ENCODE measurements around the gene CALN1. TPM values are rescaled to one million over a fixed set of nuclear protein-coding genes. Genes with fewer than 3 reads are reported as not detected.
A peak's percentile ranks its signal among the peaks of the same experiment; 100 is the strongest.

Gene CALN1
- total RNA-seq, 4 donors from 2014 or later: under 0.01 to 0.06 TPM; not detected in 2

DNA sequence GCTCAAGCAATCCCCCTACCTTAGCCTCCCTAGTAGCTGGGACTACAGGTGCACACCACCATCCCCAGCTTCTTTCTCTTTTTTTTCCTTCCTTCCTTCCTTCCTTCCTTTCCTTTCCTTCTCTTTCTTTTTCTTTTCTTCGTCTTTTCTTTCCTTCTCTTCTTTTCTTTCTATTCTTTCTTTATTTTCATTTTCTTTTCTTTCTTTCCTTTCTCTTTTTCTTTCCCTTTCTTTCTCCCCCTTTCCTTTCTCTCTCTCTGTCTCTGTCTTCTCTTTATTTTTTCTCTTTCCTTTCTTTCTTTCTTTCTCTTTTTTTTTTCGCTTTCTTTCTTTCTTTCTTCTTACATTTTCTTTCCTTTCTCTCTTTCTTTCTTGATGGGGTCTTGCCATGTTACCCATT lies 658.9 kb downstream of the CALN1 start:
- no peak for DNase-seq (ENCODE audit: extremely low spot score)
- Histone ChIP-seq H3K27me3 (peaks cover 0 to 47% (median 6%) of the 10 kb centered on the region in 4 donors), H3K4me3 (no peak overlapping the region), H3K27ac (replicated peaks in 1 of 4) (no peak overlapping the region), H3K36me3 (no peaks in the 10 kb centered on the region), H3K4me1 (peaks cover 0 to 9% (median 7%) of the 10 kb centered on the region in 4 donors), H3K9me3 (peaks cover 0 to 10% (median 4%) of the 10 kb centered on the region in 4 donors)
- TF ChIP-seq EP300 (IDR thresholded peaks at IDR 0.05) (no peak), POLR2AphosphoS5 (IDR thresholded peaks at IDR 0.05) (no peak), POLR2A (IDR thresholded peaks at IDR 0.05; ENCODE audit: low read depth) (no peak)
- TF ChIP-seq, protein P1, sequence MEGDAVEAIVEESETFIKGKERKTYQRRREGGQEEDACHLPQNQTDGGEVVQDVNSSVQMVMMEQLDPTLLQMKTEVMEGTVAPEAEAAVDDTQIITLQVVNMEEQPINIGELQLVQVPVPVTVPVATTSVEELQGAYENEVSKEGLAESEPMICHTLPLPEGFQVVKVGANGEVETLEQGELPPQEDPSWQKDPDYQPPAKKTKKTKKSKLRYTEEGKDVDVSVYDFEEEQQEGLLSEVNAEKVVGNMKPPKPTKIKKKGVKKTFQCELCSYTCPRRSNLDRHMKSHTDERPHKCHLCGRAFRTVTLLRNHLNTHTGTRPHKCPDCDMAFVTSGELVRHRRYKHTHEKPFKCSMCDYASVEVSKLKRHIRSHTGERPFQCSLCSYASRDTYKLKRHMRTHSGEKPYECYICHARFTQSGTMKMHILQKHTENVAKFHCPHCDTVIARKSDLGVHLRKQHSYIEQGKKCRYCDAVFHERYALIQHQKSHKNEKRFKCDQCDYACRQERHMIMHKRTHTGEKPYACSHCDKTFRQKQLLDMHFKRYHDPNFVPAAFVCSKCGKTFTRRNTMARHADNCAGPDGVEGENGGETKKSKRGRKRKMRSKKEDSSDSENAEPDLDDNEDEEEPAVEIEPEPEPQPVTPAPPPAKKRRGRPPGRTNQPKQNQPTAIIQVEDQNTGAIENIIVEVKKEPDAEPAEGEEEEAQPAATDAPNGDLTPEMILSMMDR (IDR thresholded peaks at IDR 0.05): no peak
- 85% methylated on average over 2 of the region's 2 CpGs for WGBS
- intact Hi-C loops (cut with DNase I): loop anchor here (10.0 kb wide), 1 partner anchor 1032 kb away; no protein-coding TSS in a partner anchor

DNA sequence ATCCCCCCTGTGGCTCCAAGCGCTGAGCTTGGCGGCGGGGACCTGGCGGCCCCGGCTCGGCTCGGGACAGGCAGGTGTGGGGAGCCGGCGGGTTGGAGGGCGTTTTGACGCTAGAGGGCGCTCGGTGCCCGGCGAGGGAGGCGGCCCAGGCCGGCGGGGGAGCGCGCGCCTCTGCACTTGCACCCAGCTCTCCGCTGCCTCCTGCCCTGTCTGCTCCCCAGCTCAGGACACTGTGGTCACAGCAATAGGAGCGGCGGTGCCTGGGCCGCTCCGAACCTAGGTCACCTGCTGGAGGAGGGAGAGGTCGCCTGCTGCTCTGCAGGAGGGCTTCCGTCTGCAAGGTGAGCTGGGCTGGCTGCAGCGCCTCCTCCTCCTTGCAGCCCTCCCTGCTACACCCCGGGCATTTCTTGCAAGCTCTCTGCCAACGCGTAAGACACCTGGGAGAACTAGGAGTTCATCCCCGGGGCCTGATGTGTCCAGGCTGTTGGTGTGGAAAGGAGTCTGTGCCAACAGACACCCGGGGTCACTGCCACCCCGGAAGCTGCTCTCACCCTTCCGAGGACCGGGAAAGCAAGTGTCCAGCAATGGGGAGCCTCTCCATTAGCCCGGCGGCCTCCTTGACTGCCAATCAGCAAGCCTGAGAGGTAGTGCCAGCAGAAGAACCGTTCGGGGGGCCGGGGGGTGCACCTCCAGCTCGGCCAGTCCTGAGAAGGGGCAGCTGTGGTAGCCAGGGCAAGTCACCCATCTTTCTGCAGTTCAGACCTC lies 659.8 kb downstream of the CALN1 start:
- TF ChIP-seq POLR2A (IDR thresholded peaks at IDR 0.05; ENCODE audit: low read depth): no peak
- TF ChIP-seq, protein P1 (IDR thresholded peaks at IDR 0.05): peak; percentile 28 to 65 (median 56)
- TF ChIP-seq POLR2AphosphoS5 (IDR thresholded peaks at IDR 0.05): no peak
- no peak for TF ChIP-seq EP300 (IDR thresholded peaks at IDR 0.05)
- intact Hi-C loops (cut with DNase I): loop anchor here (10.0 kb wide), 1 partner anchor 1032 kb away; no protein-coding TSS in a partner anchor
- peak; percentile 86 for DNase-seq (ENCODE audit: extremely low spot score)
- Histone ChIP-seq H3K4me3 (peak overlapping the region in 1 of 4 donors; percentile 13), H3K27ac (replicated peaks in 1 of 4) (no peak overlapping the region), H3K9me3 (peaks cover 0 to 10% (median 2%) of the 10 kb centered on the region in 4 donors), H3K27me3 (peaks cover 0 to 47% (median 6%) of the 10 kb centered on the region in 4 donors), H3K36me3 (no peaks in the 10 kb centered on the region), H3K4me1 (peaks cover 0 to 9% (median 7%) of the 10 kb centered on the region in 4 donors)
- 30% methylated on average over 17 of the region's 43 CpGs for WGBS

DNA sequence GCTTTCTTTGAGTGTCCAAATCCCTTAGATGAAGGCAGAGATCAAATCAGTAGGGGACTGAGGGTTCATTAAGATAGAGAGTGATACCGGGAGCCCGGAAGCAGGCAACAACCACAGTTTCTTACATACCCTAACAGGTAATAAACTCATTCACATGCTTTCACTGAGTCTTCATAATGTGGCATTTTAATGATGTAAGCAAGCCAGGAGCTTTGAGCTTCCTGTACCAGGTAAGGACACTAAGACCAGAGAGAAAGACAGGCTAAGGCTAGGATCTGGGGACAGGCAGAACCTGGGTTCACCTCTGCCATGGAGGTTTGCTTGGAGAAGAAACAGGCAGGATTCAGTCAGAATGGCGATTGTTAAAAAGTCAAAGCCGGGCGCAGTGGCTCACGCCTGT lies 661.8 kb downstream of the CALN1 start:
- Histone ChIP-seq H3K27me3 (peaks cover 0 to 47% (median 6%) of the 10 kb centered on the region in 4 donors), H3K36me3 (no peaks in the 10 kb centered on the region), H3K4me3 (no peak overlapping the region), H3K9me3 (peaks cover 0 to 10% (median 2%) of the 10 kb centered on the region in 4 donors), H3K4me1 (peaks cover 0 to 9% (median 7%) of the 10 kb centered on the region in 4 donors), H3K27ac (replicated peaks in 1 of 4) (no peak overlapping the region)
- intact Hi-C loops (cut with DNase I): loop anchor here (10.0 kb wide), 1 partner anchor 1035 kb away; no protein-coding TSS in a partner anchor
- TF ChIP-seq EP300 (IDR thresholded peaks at IDR 0.05) (no peak), POLR2AphosphoS5 (IDR thresholded peaks at IDR 0.05) (no peak), POLR2A (IDR thresholded peaks at IDR 0.05; ENCODE audit: low read depth) (no peak)
- TF ChIP-seq, protein P1 (IDR thresholded peaks at IDR 0.05): no peak
- WGBS: 91% methylated on average over 6 of the region's 6 CpGs
- peak; percentile 55 for DNase-seq (ENCODE audit: extremely low spot score)

DNA sequence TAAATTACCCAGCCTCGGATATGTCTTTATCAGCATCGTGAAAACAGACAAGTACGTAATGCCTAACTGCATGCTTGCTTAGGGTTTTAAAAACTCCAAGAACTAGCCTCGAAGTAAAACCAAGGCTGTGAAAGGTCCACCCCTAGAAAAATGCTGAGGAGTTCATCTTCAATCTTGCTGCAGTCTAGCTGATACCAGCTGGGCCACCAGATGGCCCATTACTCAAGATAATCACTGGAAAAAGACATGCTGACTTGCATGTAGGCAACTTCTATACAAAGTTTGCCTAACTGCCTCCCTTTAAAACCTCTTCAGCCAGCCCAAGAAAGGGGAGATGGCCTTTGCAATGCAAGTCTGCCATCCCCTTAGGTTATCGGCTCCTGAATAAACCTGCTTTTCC lies 666.1 kb downstream of the CALN1 start:
- 82% methylated on average over 5 of the region's 5 CpGs for WGBS
- Histone ChIP-seq H3K36me3 (no peaks in the 10 kb centered on the region), H3K4me1 (no peaks in the 10 kb centered on the region), H3K9me3 (peaks cover 0 to 10% (median 2%) of the 10 kb centered on the region in 4 donors), H3K27ac (replicated peaks in 1 of 4) (no peak overlapping the region), H3K27me3 (peaks cover 0 to 9% (median 0%) of the 10 kb centered on the region in 4 donors), H3K4me3 (no peak overlapping the region)
- intact Hi-C loops (cut with DNase I): no loop called here
- no peak for TF ChIP-seq POLR2AphosphoS5 (IDR thresholded peaks at IDR 0.05)
- no peak for TF ChIP-seq EP300 (IDR thresholded peaks at IDR 0.05)
- no peak for TF ChIP-seq POLR2A (IDR thresholded peaks at IDR 0.05; ENCODE audit: low read depth)
- peak; percentile 64 for DNase-seq (ENCODE audit: extremely low spot score)

DNA sequence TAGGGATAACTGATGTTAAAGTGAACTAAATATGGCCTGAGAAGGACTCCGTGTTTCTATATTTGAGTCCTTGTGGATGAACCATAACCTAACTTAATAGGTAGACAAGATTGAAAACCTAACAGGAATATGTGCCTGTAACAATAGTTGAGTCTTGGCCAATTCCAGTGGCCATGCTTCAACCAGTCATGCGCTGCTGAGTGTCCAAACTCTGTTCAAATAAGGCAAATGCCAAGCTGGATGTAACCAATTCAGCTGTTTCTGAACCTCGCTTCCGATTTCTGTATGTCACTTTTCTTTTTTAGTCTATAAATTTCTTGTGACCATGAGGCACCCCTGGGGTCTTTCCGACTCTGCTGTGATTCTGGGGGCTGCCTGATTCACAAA lies 672.0 kb downstream of the CALN1 start:
- no peak for DNase-seq (ENCODE audit: extremely low spot score)
- H3K36me3 ChIP-seq: no peaks in the 10 kb centered on the region
- H3K27me3 ChIP-seq: peaks cover 0 to 9% (median 0%) of the 10 kb centered on the region in 4 donors
- H3K27ac ChIP-seq (replicated peaks in 1 of 4): no peak overlapping the region
- WGBS: 91% methylated on average over 5 of the region's 5 CpGs
- no peak overlapping the region for H3K4me3 ChIP-seq
- intact Hi-C loops (cut with DNase I): no loop called here
- TF ChIP-seq POLR2A (IDR thresholded peaks at IDR 0.05; ENCODE audit: low read depth) (no peak), POLR2AphosphoS5 (IDR thresholded peaks at IDR 0.05) (no peak), EP300 (IDR thresholded peaks at IDR 0.05) (no peak)
- TF ChIP-seq, protein P1 (IDR thresholded peaks at IDR 0.05): no peak
- no peaks in the 10 kb centered on the region for H3K4me1 ChIP-seq
- no peaks in the 10 kb centered on the region for H3K9me3 ChIP-seq
